Activated CD4-positive, CD25-positive, alpha-beta regulatory T cell (primary cell): Measurements from ENCODE around the gene GLYATL3.

ENCODE experiments used
- DNase-seq, 4 experiments: peaks; one replicate each; lab custom pipeline; 2025; lab: John Stamatoyannopoulos, UW

The GLYATL3 gene

DNA sequence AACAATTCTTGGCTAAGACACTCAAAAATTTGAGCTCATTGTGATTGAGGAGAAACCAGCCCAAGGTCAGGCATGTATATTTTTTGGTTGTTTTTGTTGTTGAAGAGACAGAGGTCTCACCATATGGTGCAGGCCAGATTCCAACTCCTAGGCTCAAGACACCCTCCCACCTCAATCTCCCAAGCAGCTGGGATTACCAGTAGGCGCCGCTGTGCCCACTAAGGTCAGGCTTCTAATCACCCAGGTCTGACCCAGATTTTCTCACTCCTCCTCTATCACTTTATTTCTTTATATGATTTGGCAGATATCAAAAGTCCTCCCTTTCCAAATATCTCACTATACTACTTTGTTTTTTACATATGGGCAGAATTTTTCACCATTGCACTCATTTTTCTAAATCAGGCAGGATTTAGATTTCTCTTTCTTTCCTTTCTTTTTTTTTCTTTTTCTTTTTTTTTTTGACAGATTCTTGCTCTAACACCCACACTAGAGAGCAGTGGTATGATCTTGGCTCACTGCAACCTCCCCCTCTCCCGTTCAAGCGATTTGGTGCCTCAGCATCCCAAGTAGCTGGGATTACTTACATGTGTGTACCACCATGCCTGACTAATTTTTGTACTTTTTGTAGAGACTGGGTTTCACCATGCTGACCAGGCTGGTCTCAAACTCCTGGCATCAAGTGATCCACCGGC lies 49.0 kb downstream of the GLYATL3 start:
- DNase-seq, result no peak

DNA sequence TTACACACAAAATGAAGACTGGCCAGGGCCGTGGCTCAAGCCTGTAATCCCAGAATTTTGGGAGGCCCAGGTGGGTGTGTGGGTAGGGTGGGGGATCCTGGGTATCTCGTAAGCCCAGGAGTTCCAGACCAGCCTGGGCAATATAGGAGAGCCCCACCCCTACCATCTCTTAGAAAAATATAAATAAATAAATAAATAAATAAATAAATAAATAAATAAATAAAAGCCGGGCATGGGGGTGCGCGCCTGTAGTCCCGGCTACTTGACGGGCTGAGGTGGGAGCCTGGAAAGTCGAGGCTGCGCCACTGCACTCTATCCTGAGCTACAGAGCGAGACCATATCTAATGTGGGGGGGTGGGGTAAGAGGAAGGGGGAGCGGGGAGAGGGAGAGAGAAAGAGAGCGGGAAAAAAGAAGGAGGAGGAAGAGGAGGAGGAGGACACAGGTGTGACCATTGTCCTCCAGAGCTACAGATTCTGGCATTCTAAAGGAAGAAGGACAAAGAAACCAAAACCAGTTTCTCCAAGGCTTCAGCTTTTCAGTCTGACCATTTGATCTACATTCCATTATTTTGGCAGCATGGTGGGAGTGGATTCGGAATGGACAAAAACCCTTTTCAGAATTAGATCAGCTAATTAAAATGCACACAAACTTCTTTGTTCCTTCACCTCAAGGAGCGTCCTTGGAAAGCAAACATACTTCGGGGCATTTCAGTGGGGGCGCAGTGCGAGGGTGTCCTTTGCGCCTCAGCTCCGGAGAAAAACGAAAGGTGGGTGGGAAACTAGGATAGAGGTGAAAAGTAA lies 50.2 kb downstream of the GLYATL3 start:
- DNase-seq, result no peak

DNA sequence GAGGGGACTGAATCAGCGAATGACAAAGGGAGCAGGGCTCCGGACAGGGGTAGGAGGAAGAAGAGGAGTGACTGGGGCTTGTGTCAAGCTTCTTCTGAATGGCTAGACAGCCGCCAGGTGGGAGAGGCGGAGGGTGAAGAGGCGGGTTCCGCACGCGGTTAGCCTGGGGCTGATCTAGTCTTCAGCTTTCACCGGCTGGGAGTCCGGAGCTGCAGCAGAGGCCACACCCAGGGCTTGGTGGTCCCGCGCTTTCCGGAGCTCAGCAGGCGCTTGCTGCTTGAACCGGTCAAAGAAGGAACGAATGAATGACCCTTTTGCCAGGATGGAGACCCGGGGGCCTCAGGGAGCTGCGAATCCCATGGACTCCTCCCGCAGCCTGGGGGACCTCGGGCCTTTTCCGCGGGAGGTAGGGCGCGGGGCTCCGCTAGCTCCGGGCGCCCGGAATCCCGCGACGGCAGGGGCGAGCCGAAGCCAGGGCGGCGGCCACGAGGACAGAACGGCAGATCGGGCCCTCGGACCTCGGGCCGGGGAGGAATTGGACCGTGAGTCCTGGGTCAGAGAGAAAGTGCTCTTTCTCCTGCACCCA lies 50.9 kb downstream of the GLYATL3 start, which contains the start of gene C6orf141:
Gene C6orf141, plus strand, starts transcription at position 177 of the 586 bp plus-strand sequence. Its CDS starts 125 bp downstream, at position 302.
- no peak for DNase-seq

DNA sequence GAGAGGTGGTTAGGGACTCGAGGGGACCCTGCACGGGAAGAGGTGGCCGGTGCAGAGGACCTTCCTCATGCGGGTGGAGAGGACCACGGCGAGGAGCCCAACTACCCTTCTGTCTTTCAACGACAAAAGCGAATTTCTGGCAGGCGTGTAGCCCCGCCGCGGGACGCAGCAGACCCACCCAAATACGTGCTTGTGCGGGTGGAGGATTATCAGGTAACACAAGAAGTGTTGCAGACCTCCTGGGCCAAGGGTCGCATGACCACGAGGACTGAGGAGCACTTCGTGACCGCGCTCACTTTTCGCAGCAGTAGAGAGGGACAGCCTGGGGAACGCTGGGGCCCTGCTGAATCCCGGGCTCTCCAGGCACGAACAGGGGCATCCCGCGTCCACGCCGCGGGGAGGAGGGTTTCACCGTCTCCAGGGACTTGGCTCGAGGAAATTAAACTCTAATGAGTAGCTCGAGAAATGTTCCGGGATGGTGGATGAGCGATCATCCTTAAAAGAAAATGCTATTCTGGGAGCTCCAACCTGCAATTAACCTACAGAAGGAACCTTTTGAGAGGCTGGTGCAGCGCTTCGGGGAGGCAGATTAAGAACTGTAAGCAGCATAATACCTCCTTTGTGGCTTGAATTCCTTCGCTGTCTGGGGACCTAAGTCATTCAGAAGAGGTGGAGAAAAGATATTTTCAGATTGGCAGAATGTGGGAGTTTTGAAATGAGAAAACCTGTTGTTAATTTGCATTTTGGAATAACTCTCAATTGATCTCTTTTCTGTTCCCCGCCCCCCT lies 51.5 kb downstream of the GLYATL3 start:
- DNase-seq, result no peak

GRCh38 chr6:49551866-49552129 lies 52.1 kb downstream of the GLYATL3 start:
- DNase-seq, result no peak

DNA sequence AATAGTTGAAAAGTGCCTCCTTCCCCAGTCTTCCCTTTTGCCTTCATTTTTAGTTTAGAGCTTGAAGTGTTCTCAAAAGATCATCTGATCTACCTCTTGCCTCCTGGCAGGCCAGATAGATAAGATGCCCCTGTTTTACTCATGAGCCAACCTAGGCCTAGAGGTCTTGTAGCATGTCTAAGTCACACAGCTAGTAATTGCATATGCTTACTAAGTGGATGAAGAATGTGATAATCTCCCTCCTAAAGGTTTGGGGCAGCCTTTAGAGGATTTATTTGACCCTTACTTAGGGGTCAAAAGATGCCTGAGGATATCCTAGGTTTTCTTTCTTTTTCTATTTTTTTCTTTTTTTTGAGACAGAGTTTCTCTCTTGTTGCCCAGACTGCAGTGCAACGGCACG lies 52.9 kb downstream of the GLYATL3 start:
- DNase-seq, result no peak

- no peak for DNase-seq
Measured at GRCh38 chr6:49553384-49553783, 53.7 kb downstream of the GLYATL3 start.

- DNase-seq, result no peak
Measured at GRCh38 chr6:49555951-49556350, 56.2 kb downstream of the GLYATL3 start.

DNA sequence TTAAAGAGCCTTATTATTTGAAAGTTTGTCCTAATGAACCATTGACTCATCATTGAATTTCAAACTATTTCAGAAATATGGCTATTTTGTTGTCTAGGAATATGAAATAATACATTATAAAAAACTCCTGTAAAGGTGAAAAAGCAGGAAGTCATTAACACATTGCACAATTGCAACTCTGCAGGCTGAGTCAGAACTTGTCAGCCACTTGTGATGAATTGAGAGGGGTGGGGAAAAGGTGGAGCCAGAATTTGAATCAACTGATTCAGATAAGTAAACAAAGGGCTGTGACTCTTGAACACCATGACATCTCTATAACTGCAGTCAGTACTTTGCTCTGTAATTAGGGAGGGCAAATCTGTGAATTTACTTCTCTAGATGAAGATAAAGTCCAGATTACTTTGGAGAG lies 56.7 kb downstream of the GLYATL3 start:
- DNase-seq, result no peak

DNA sequence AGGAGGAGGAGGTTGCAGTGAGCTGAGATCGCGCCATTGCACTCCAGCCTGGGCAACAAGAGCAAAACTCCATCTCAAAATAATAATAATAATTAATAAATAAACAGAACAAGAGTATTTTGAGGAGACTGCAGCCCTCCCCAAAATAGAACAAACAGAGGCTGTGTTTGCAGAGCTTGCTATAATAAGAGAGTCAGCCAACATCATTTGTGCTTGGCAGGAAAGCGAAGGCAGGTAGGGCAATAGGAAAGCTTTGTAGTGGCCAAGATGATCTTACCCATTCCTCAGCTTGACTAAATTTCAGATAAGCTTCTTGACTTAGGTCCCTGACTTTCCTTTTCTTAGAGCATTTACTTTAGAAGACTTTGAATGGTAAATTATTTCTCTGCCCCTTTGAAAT lies 57.5 kb downstream of the GLYATL3 start:
- no peak for DNase-seq

GRCh38 chr6:49558238-49558637 lies 58.5 kb downstream of the GLYATL3 start:
- DNase-seq, result no peak

GRCh38 chr6:49563006-49563886 lies 63.5 kb downstream of the GLYATL3 start:
- no peak for DNase-seq

DNA sequence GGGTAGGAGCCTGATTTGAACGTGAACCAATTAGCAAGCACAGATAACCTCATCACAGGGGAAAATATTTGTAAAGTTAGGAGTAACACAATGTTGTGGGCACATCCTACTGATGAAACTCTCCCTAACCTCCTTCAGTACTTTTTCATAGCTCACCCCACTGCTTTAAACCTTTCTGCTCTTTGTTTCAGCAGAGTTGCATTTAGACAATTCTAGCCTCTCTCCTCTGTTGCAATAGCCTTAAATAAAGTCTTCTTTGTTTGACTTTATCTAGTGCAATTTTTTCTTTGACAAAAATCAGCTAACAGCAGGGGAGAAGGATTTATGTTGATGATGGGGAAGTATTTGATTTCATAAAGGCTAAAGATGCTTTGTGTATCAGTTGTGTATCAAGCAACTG lies 64.8 kb downstream of the GLYATL3 start:
- DNase-seq, result no peak

- no peak for DNase-seq
Measured at GRCh38 chr6:49565261-49565660, 65.5 kb downstream of the GLYATL3 start.

DNA sequence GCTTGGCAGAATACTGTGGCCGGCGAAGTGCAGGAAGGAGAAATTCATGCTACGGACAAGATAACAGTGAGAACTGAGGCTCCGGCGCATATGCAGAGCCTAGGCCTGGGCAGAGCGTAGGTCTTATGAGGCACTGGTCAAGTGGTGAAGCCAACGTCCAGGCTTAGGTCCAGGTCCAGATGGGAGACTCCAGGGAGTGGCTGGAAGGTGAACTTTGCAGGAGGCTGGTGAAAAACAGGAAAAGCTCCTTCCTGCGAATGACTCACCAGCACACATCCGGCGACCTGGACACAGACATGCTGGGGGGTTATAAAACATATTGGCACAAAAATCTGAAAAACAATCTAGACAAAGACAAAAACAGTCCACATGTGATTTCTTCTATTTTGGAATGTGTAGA lies 66.1 kb downstream of the GLYATL3 start:
- no peak for DNase-seq

- no peak for DNase-seq
Measured at GRCh38 chr6:49570474-49571079, 70.9 kb downstream of the GLYATL3 start.

GRCh38 chr6:49576618-49577017 lies 76.9 kb downstream of the GLYATL3 start:
- DNase-seq, result no peak
